Measurements from ENCODE around the gene TMEM156. TPM values are rescaled to one million over a fixed set of nuclear protein-coding genes. Genes with fewer than 3 reads are reported as not detected.

Gene TMEM156
- total and polyA plus RNA-seq, 2 donors (not counting 3 experiments of a cell fraction or from before 2014, with no cell fraction given), result 0.39 to 1.00 TPM

- H3K9me3 ChIP-seq (replicated peaks; ENCODE audit: control insufficient read depth, insufficient read depth, low read length), result no peaks in the 10 kb centered on the region
- no TSS peak for BruUV-seq (replicated peaks)
- H4K20me1 ChIP-seq (replicated peaks; ENCODE audit: control insufficient read depth, extremely low read depth, insufficient read depth, low read length), result no peaks in the 10 kb centered on the region
- H3K27me3 ChIP-seq (ENCODE audit: control insufficient read depth in 2 of 2, insufficient read depth in 2 of 2, low read length in 2 of 2), result no peaks in the 10 kb centered on the region
- intact Hi-C loops (cut with micrococcal nuclease), result no loop called here
- no peak for TF ChIP-seq MAX (IDR thresholded peaks at IDR 0.05; ENCODE audit: insufficient read depth, insufficient read length)
- no peak for TF ChIP-seq FOS (IDR thresholded peaks at IDR 0.05; ENCODE audit: borderline replicate concordance, insufficient read depth, low read length)
- no peak for TF ChIP-seq MYC (IDR thresholded peaks at IDR 0.05; ENCODE audit: low read depth, low read length)
- no peaks in the 10 kb centered on the region for H3K36me3 ChIP-seq (ENCODE audit: control insufficient read depth in 2 of 2, extremely low read depth in 1 of 2, insufficient read depth in 2 of 2, low read length in 2 of 2)
- FAIRE-seq, result no peak
- H3K4me1 ChIP-seq (ENCODE audit: control insufficient read depth, extremely low read depth, insufficient read depth, low read length), result peaks cover 8% of the 10 kb centered on the region
- H3K27ac ChIP-seq (ENCODE audit: insufficient read depth, low read depth, low read length), result no peak overlapping the region
- no peak overlapping the region for H3K9ac ChIP-seq (replicated peaks; ENCODE audit: extremely low read depth, insufficient read depth, low read length)
- no peaks in the 10 kb centered on the region for H3K79me2 ChIP-seq (ENCODE audit: control insufficient read depth, insufficient read depth, low read length)
- dilution Hi-C loops (cut with MboI; ENCODE audit: extremely low pct_ligation_motif_present, low sequenced_read_pairs), result no loop called here
- no peak overlapping the region for H3K4me3 ChIP-seq (replicated peaks in 1 of 3; ENCODE audit: insufficient read depth in 1 of 3, low read depth in 1 of 3, low read length in 3 of 3)
- CTCF ChIA-PET, result interaction anchor here (1.0 kb wide), 1 partner anchor 23 kb away, joined by 3 read pairs; no protein-coding TSS in a partner anchor
- no peaks in the 10 kb centered on the region for H3K9me1 ChIP-seq (replicated peaks; ENCODE audit: control insufficient read depth, extremely low read depth, insufficient read depth, low read length)
- H2AFZ ChIP-seq (ENCODE audit: low read depth, low read length), result no peak overlapping the region
- POLR2A ChIA-PET, result no interaction called here
- no peak for DNase-seq (ENCODE audit: low read depth, low spot score)
- H3K4me2 ChIP-seq (ENCODE audit: insufficient read depth, low read length), result no peak overlapping the region
Observed at GRCh38 chr4:39023059-39023458, 9.2 kb downstream of the TMEM156 start.

- intact Hi-C loops (cut with micrococcal nuclease), result no loop called here
- H3K4me2 ChIP-seq (ENCODE audit: insufficient read depth, low read length), result no peak overlapping the region
- no TSS peak for BruUV-seq (replicated peaks)
- H3K9me1 ChIP-seq (replicated peaks; ENCODE audit: control insufficient read depth, extremely low read depth, insufficient read depth, low read length), result no peaks in the 10 kb centered on the region
- ChIA-PET CTCF (interaction anchor here (0.9 kb wide), 1 partner anchor 8 kb away, joined by 3 read pairs; no protein-coding TSS in a partner anchor), POLR2A (no interaction called here)
- no peak overlapping the region for H2AFZ ChIP-seq (ENCODE audit: low read depth, low read length)
- peaks cover 8% of the 10 kb centered on the region for H3K4me1 ChIP-seq (ENCODE audit: control insufficient read depth, extremely low read depth, insufficient read depth, low read length)
- TF ChIP-seq POLR2A (IDR thresholded peaks at IDR 0.05; ENCODE audit: low read depth, low read length) (no peak), CTCF (IDR thresholded peaks at IDR 0.05; ENCODE audit: extremely low read depth in 1 of 2, insufficient read depth in 1 of 2, low read depth in 1 of 2, low read length in 2 of 2) (no peak), POLR2AphosphoS5 (IDR thresholded peaks at IDR 0.05; ENCODE audit: insufficient read depth, low read depth, low read length) (no peak), EZH2 (IDR thresholded peaks at IDR 0.05; ENCODE audit: borderline replicate concordance, low read depth, low read length, severe bottlenecking) (no peak), MYC (IDR thresholded peaks at IDR 0.05; ENCODE audit: low read depth, low read length) (no peak), GATA2 (IDR thresholded peaks at IDR 0.05; ENCODE audit: insufficient read depth, insufficient read length, low read depth, low read length) (no peak), MAX (IDR thresholded peaks at IDR 0.05; ENCODE audit: insufficient read depth, insufficient read length) (no peak), FOS (IDR thresholded peaks at IDR 0.05; ENCODE audit: borderline replicate concordance, insufficient read depth, low read length) (no peak)
- no peaks in the 10 kb centered on the region for H3K36me3 ChIP-seq (ENCODE audit: control insufficient read depth in 2 of 2, extremely low read depth in 1 of 2, insufficient read depth in 2 of 2, low read length in 2 of 2)
- dilution Hi-C loops (cut with MboI; ENCODE audit: extremely low pct_ligation_motif_present, low sequenced_read_pairs), result no loop called here
- no peaks in the 10 kb centered on the region for H3K27me3 ChIP-seq (ENCODE audit: control insufficient read depth in 2 of 2, insufficient read depth in 2 of 2, low read length in 2 of 2)
- no peak overlapping the region for H3K4me3 ChIP-seq (replicated peaks in 1 of 3; ENCODE audit: insufficient read depth in 1 of 3, low read depth in 1 of 3, low read length in 3 of 3)
- FAIRE-seq, result no peak
- no peak overlapping the region for H3K27ac ChIP-seq (ENCODE audit: insufficient read depth, low read depth, low read length)
- H3K79me2 ChIP-seq (ENCODE audit: control insufficient read depth, insufficient read depth, low read length), result no peaks in the 10 kb centered on the region
- DNase-seq (ENCODE audit: low read depth, low spot score), result no peak
- H3K9ac ChIP-seq (replicated peaks; ENCODE audit: extremely low read depth, insufficient read depth, low read length), result no peak overlapping the region
- no peaks in the 10 kb centered on the region for H4K20me1 ChIP-seq (replicated peaks; ENCODE audit: control insufficient read depth, extremely low read depth, insufficient read depth, low read length)
- no peaks in the 10 kb centered on the region for H3K9me3 ChIP-seq (replicated peaks; ENCODE audit: control insufficient read depth, insufficient read depth, low read length)
Observed at GRCh38 chr4:39022241-39022640, 10.0 kb downstream of the TMEM156 start.
